Smooth muscle cell (in vitro differentiated cells): ENCODE data around the gene AGAP1. TPM values are rescaled to one million over a fixed set of nuclear protein-coding genes. Genes with fewer than 3 reads are reported as not detected.

ENCODE experiments used
- DNase-seq: peaks from one replicate; lab custom pipeline; 2025; ENCODE audit not compliant: unreplicated experiment; lab: John Stamatoyannopoulos, UW
- H2AFZ ChIP-seq: fragments of 200-600 bp; sonication (generic); 2 replicates; pipeline ENCODE4 v1.6.0; 2016; ENCODE audit warnings: antibody characterized with exemption, low read depth, mild to moderate bottlenecking
- H3F3A ChIP-seq: fragments of 200-600 bp; sonication (generic); 2 replicates; pipeline ENCODE4 v1.6.0; 2017; ENCODE audit warnings: antibody characterized with exemption, low read depth
- H3K27ac ChIP-seq: fragments of 200-600 bp; sonication (generic); 2 replicates; pipeline ENCODE4 v1.5.1; 2016; ENCODE audit warnings: low read depth, mild to moderate bottlenecking
- H3K27me3 ChIP-seq: fragments of 200-600 bp; sonication (generic); 2 replicates; pipeline ENCODE4 v1.6.1; 2016; ENCODE audit warnings: low read depth, mild to moderate bottlenecking
- H3K36me3 ChIP-seq: fragments of 200-600 bp; sonication (generic); 2 replicates; pipeline ENCODE4 v1.5.1; 2016; ENCODE audit warnings: low read depth
- H3K4me1 ChIP-seq: fragments of 200-600 bp; sonication (generic); 2 replicates; pipeline ENCODE4 v1.5.1; 2016; ENCODE audit warnings: low read depth
- H3K4me2 ChIP-seq: fragments of 200-600 bp; sonication (generic); 2 replicates; pipeline ENCODE4 v1.6.0; 2016; ENCODE audit warnings: mild to moderate bottlenecking
- H3K4me3 ChIP-seq: fragments of 200-600 bp; sonication (generic); 2 replicates; pipeline ENCODE4 v1.5.1; 2016; ENCODE audit warnings: mild to moderate bottlenecking
- H3K79me2 ChIP-seq: fragments of 200-600 bp; sonication (generic); 2 replicates; pipeline ENCODE4 v1.6.0; 2016; ENCODE audit warnings: low read depth, mild to moderate bottlenecking
- H3K9ac ChIP-seq: fragments of 200-600 bp; sonication (generic); 2 replicates; pipeline ENCODE4 v1.6.0; 2016; ENCODE audit warnings: low read depth
- H3K9me3 ChIP-seq: fragments of 200-600 bp; sonication (generic); replicated peaks from 2 replicates; pipeline ENCODE4 v1.5.1; 2016; ENCODE audit warnings: low read depth
- H4K20me1 ChIP-seq: fragments of 200-600 bp; sonication (generic); 2 replicates; pipeline ENCODE4 v1.6.0; 2016; ENCODE audit warnings: low read depth
- CTCF ChIP-seq: fragments of 200-600 bp; sonication (generic); IDR thresholded peaks from 2 replicates; pipeline ENCODE4 v1.5.1; 2017; ENCODE audit warnings: borderline replicate concordance, mild to moderate bottlenecking, antibody characterized with exemption; ENCODE audit not compliant: insufficient read depth, poor library complexity, severe bottlenecking
- WGBS: methylation state at CpG from one replicate; pipeline ENCODE4 v1.1.7; 2016; ENCODE audit warnings: low lambda C conversion rate; 5-methylcytosine and 5-hydroxymethylcytosine counted together
- polyA plus RNA-seq: library from polyadenylated mRNA; unstranded; fragments of >200 nt; fragmentation: Nextera tagmentation; extraction: Ambion mirVana; gene quantifications from 2 replicates; pipeline ENCODE4 v1.2.1, GENCODE V29; 2016
- total RNA-seq: library from RNA; depleted of rRNA; stranded (reverse); fragments of >200 nt; gene quantifications from 2 replicates; pipeline ENCODE4 v1.2.3, GENCODE V29; 2014

The AGAP1 gene
- total and polyA plus RNA-seq, 2 experiments from 2014 or later: 3.9 to 9.8 TPM

- Histone ChIP-seq H3K27me3 (no peaks in the 10 kb centered on the region), H3K27ac (no peak overlapping the region), H3K4me1 (no peaks in the 10 kb centered on the region), H3K4me3 (no peak overlapping the region), H3K9ac (no peak overlapping the region), H3K79me2 (no peaks in the 10 kb centered on the region), H3K36me3 (no peaks in the 10 kb centered on the region), H2AFZ (no peak overlapping the region), H4K20me1 (no peaks in the 10 kb centered on the region), H3K9me3 (no peaks in the 10 kb centered on the region), H3K4me2 (no peak overlapping the region), H3F3A (no peaks in the 10 kb centered on the region)
- 97% methylated on average over 3 of the region's 3 CpGs for WGBS
- TF ChIP-seq CTCF: no peak
- no peak for DNase-seq
These were observed 29.9 kb upstream of the AGAP1 start for GRCh38 chr2:235463893-235464292.

- H3K36me3 ChIP-seq: no peaks in the 10 kb centered on the region
- DNase-seq: no peak
- no peak overlapping the region for H2AFZ ChIP-seq
- H4K20me1 ChIP-seq: no peaks in the 10 kb centered on the region
- WGBS: 70% methylated on average over 5 of the region's 5 CpGs
- peaks cover 5% of the 10 kb centered on the region for H3K4me1 ChIP-seq
- TF ChIP-seq CTCF: no peak
- H3K79me2 ChIP-seq: no peaks in the 10 kb centered on the region
- H3K4me3 ChIP-seq: no peak overlapping the region
- no peaks in the 10 kb centered on the region for H3K9me3 ChIP-seq
- H3K27me3 ChIP-seq: no peaks in the 10 kb centered on the region
- H3K27ac ChIP-seq: no peak overlapping the region
- H3F3A ChIP-seq: no peaks in the 10 kb centered on the region
- H3K9ac ChIP-seq: no peak overlapping the region
- no peak overlapping the region for H3K4me2 ChIP-seq
These were observed 26.3 kb upstream of the AGAP1 start for GRCh38 chr2:235467588-235467987.

- Histone ChIP-seq H3K27me3 (no peaks in the 10 kb centered on the region), H3K9ac (no peak overlapping the region), H3F3A (no peaks in the 10 kb centered on the region), H3K36me3 (no peaks in the 10 kb centered on the region), H4K20me1 (no peaks in the 10 kb centered on the region), H3K9me3 (no peaks in the 10 kb centered on the region), H3K4me2 (peak overlapping the region; percentile 58), H3K4me1 (peaks cover 5% of the 10 kb centered on the region), H3K27ac (peak overlapping the region; percentile 73), H3K4me3 (no peak overlapping the region), H3K79me2 (no peaks in the 10 kb centered on the region), H2AFZ (peak overlapping the region; percentile 46)
- no peak for DNase-seq
- WGBS: 57% methylated on average over 9 of the region's 9 CpGs
- TF ChIP-seq CTCF: no peak
These were observed 24.7 kb upstream of the AGAP1 start for GRCh38 chr2:235468978-235469655.

GRCh38 chr2:235471186-235471747 is 22.6 kb upstream of the AGAP1 start:
- H3K27ac ChIP-seq: no peak overlapping the region
- H3K4me2 ChIP-seq: no peak overlapping the region
- H3K36me3 ChIP-seq: no peaks in the 10 kb centered on the region
- H3F3A ChIP-seq: no peaks in the 10 kb centered on the region
- 83% methylated on average over 5 of the region's 5 CpGs for WGBS
- DNase-seq: no peak
- no peak overlapping the region for H3K9ac ChIP-seq
- no peaks in the 10 kb centered on the region for H3K9me3 ChIP-seq
- H3K79me2 ChIP-seq: no peaks in the 10 kb centered on the region
- peaks cover 5% of the 10 kb centered on the region for H3K4me1 ChIP-seq
- no peaks in the 10 kb centered on the region for H4K20me1 ChIP-seq
- H3K27me3 ChIP-seq: no peaks in the 10 kb centered on the region
- no peak overlapping the region for H3K4me3 ChIP-seq
- TF ChIP-seq CTCF: no peak
- H2AFZ ChIP-seq: no peak overlapping the region
